ENCODE measurements around the gene MAP9. TPM values are rescaled to one million over a fixed set of nuclear protein-coding genes. Genes with fewer than 3 reads are reported as not detected.

Gene MAP9
- total RNA-seq, 1 donor from 2014 or later, result 3.4 TPM

DNA sequence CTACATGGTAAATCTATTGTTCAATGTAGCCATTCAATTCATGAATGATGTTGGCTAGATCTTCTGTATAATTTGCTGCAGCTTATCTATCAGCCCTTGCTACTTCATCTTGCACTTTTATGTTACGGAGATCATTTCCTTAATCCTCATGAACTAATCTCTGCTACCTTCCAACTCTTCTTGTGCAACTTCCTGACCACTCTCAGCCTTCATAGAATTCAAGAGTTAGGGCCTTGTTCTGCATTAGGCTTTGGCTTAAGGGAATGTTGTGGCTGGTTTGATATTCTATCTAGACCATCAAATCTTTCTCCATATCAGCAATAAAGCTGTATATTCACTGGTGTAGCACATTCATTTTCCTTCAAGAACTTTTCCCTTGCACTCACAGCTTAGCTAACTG is 36.7 kb upstream of the MAP9 start:
- intact Hi-C loops (cut with DNase I), result no loop called here
- no peak for TF ChIP-seq POLR2A (IDR thresholded peaks at IDR 0.05)
- no peak for TF ChIP-seq CTCF (IDR thresholded peaks at IDR 0.05)
- no peak for TF ChIP-seq POLR2AphosphoS5 (IDR thresholded peaks at IDR 0.05; ENCODE audit: insufficient read depth in 1 of 2, low read depth in 1 of 2)
- H3K36me3 ChIP-seq, result no peaks in the 10 kb centered on the region
- DNase-seq (ENCODE audit: extremely low spot score in 2 of 2), result no peak
- H3K4me1 ChIP-seq, result no peaks in the 10 kb centered on the region
- no peak overlapping the region for H3K27ac ChIP-seq
- H3K4me3 ChIP-seq, result no peak overlapping the region
- no peaks in the 10 kb centered on the region for H3K9me3 ChIP-seq
- no peaks in the 10 kb centered on the region for H3K27me3 ChIP-seq

DNA sequence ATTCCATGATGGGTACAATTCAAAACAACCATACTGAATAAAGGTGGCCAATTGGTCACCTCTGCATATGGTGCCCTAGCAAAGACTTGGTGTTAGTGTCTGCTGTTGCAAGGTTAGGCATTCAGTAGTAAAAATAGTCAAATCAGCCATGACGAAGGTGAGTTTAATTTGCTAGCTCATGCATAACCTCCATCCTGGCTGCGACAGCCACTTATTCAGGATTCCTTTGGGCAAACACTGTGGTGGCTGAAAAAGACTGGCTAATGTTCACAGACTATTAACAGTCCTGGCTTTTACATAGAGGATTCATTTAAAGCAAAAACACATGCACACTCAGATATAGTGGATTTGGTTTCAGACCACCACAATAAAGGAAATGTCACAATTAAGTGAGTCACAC is 34.8 kb upstream of the MAP9 start:
- Histone ChIP-seq H3K4me3 (no peak overlapping the region), H3K36me3 (no peaks in the 10 kb centered on the region), H3K9me3 (no peaks in the 10 kb centered on the region), H3K27me3 (no peaks in the 10 kb centered on the region), H3K27ac (no peak overlapping the region), H3K4me1 (no peaks in the 10 kb centered on the region)
- intact Hi-C loops (cut with DNase I), result no loop called here
- no peak for DNase-seq (ENCODE audit: extremely low spot score in 2 of 2)
- no peak for TF ChIP-seq POLR2A (IDR thresholded peaks at IDR 0.05)
- TF ChIP-seq POLR2AphosphoS5 (IDR thresholded peaks at IDR 0.05; ENCODE audit: insufficient read depth in 1 of 2, low read depth in 1 of 2), result no peak
- no peak for TF ChIP-seq CTCF (IDR thresholded peaks at IDR 0.05)

GRCh38 chr4:155408796-155409195 is 32.0 kb upstream of the MAP9 start:
- Histone ChIP-seq H3K9me3 (no peaks in the 10 kb centered on the region), H3K4me1 (no peaks in the 10 kb centered on the region), H3K27me3 (no peaks in the 10 kb centered on the region), H3K27ac (no peak overlapping the region), H3K4me3 (no peak overlapping the region), H3K36me3 (no peaks in the 10 kb centered on the region)
- TF ChIP-seq CTCF (IDR thresholded peaks at IDR 0.05), result no peak
- no peak for TF ChIP-seq POLR2A (IDR thresholded peaks at IDR 0.05)
- intact Hi-C loops (cut with DNase I), result no loop called here
- DNase-seq (ENCODE audit: extremely low spot score in 2 of 2), result no peak

- Histone ChIP-seq H3K4me1 (no peaks in the 10 kb centered on the region), H3K4me3 (no peak overlapping the region), H3K27me3 (no peaks in the 10 kb centered on the region), H3K27ac (no peak overlapping the region), H3K36me3 (no peaks in the 10 kb centered on the region), H3K9me3 (no peaks in the 10 kb centered on the region)
- no peak for DNase-seq (ENCODE audit: extremely low spot score in 2 of 2)
- intact Hi-C loops (cut with DNase I), result no loop called here
- TF ChIP-seq POLR2A (IDR thresholded peaks at IDR 0.05), result no peak
- no peak for TF ChIP-seq CTCF (IDR thresholded peaks at IDR 0.05)
- no peak for TF ChIP-seq POLR2AphosphoS5 (IDR thresholded peaks at IDR 0.05; ENCODE audit: insufficient read depth in 1 of 2, low read depth in 1 of 2)
Observed at GRCh38 chr4:155407480-155407879, 30.7 kb upstream of the MAP9 start.

GRCh38 chr4:155405059-155405458 is 28.3 kb upstream of the MAP9 start:
- H3K27ac ChIP-seq, result no peak overlapping the region
- H3K4me3 ChIP-seq, result no peak overlapping the region
- no peak for DNase-seq (ENCODE audit: extremely low spot score in 2 of 2)
- H3K27me3 ChIP-seq, result no peaks in the 10 kb centered on the region
- intact Hi-C loops (cut with DNase I), result no loop called here
- TF ChIP-seq POLR2A (IDR thresholded peaks at IDR 0.05) (no peak), CTCF (IDR thresholded peaks at IDR 0.05) (no peak), POLR2AphosphoS5 (IDR thresholded peaks at IDR 0.05; ENCODE audit: insufficient read depth in 1 of 2, low read depth in 1 of 2) (no peak)
- H3K4me1 ChIP-seq, result no peaks in the 10 kb centered on the region
- no peaks in the 10 kb centered on the region for H3K36me3 ChIP-seq
- H3K9me3 ChIP-seq, result no peaks in the 10 kb centered on the region
